Activated CD4-positive, alpha-beta T cell treated with anti-CD3 and anti-CD28 coated beads for 36 hours (primary cell): ENCODE measurements around the gene PDZK1IP1. TPM values are rescaled to one million over a fixed set of nuclear protein-coding genes. Genes with fewer than 3 reads are reported as not detected.

Experiments
- total RNA-seq, 2 experiments: library from RNA; stranded (reverse); gene quantifications; one replicate each; pipeline ENCODE4 v1.2.3, GENCODE V29; 2021

PDZK1IP1 gene
- total RNA-seq, 2 experiments from 2014 or later: not detected

Other genes starting within 250 kb of the PDZK1IP1 start
- not detected for gene CYP4A11, start 248.6 kb downstream of the PDZK1IP1 start, total RNA-seq
- gene CYP4X1, start 166.4 kb downstream of the PDZK1IP1 start, total RNA-seq: not detected
- gene CYP4Z1, start 122.8 kb downstream of the PDZK1IP1 start, total RNA-seq: not detected
- not detected for gene CYP4A22, start 52.6 kb downstream of the PDZK1IP1 start, total RNA-seq
- under 1 TPM in 1 of 2 experiments, not detected in 1; 0.19 TPM for gene TAL1, start 42.2 kb upstream of the PDZK1IP1 start, total RNA-seq
- 10 to 100 TPM; 33.9 to 36.0 TPM for gene STIL, start 124.1 kb upstream of the PDZK1IP1 start, total RNA-seq
- 100 to 1,000 TPM in 1 of 2 experiments, 10 to 100 TPM in 1; 97.7 to 134 TPM for gene CMPK1, start 143.8 kb upstream of the PDZK1IP1 start, total RNA-seq
- not detected for gene FOXE3, start 226.2 kb upstream of the PDZK1IP1 start, total RNA-seq
- under 1 TPM; 0.05 to 0.07 TPM for gene FOXD2, start 248.0 kb upstream of the PDZK1IP1 start, total RNA-seq